ENCODE data around the gene AMMECR1.
A peak's percentile ranks its signal among the peaks of the same experiment; 100 is the strongest.

AMMECR1 gene

DNA sequence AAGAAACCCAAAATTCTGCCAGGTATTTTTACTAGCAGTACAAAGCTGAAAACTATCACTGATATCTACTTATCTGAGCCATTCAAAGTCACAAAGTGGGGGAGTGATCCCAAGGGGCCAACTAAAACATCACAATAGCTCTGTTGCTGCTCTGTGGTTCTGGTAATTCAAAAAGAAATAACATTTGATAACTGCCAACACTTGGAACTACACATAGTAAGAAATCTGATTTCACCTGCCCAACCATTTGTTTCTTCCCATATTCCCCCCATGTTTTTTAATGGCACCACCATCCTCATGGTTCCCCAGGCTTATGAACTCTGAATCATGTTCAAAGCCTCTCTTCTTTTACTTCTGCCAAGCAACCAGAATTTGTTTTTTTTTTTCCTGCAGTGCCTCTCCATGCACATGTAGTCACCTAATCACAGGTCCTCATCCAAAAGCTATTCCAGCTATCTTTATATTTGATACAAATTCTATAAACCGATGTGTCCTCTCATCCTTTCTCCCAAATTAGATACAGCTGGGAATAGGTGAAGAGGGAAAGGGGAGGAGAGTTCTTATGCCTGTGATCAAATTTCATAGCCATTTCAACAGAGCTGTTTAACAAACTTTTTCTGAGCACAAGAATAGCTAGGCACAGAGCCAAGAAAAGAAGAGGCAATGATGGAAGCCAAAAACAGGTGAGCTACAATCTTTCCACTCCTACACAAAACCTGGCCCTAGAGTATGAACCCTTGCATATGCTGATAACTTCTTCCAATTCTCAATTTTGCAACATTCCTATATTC, 7.7 kb downstream of the AMMECR1 start:
- peaks cover 57% of the 10 kb centered on the region for H3K4me1 ChIP-seq (ENCODE audit: insufficient read depth, low read length, poor library complexity, severe bottlenecking)
- H3K27me3 ChIP-seq (ENCODE audit: insufficient read depth, low read length, poor library complexity, severe bottlenecking) = no peaks in the 10 kb centered on the region
- H3K4me2 ChIP-seq (ENCODE audit: low read depth, low read length, poor library complexity, severe bottlenecking) = peak overlapping the region; percentile 93
- H3K36me3 ChIP-seq (ENCODE audit: insufficient read depth, low read length) = no peaks in the 10 kb centered on the region
- H3K79me2 ChIP-seq (ENCODE audit: insufficient read depth, low read length) = peaks cover 83% of the 10 kb centered on the region
- H3K9me2 ChIP-seq (replicated peaks; ENCODE audit: low read depth, low read length) = no peaks in the 10 kb centered on the region
- H3K9me3 ChIP-seq (ENCODE audit: insufficient read depth, low read depth, low read length) = no peaks in the 10 kb centered on the region
- no peaks in the 10 kb centered on the region for H3F3A ChIP-seq (ENCODE audit: low read depth)
- TF ChIP-seq CTCF (conservative IDR thresholded peaks at IDR 0.05; ENCODE audit: low read length) = no peak
- no peak for TF ChIP-seq EZH2phosphoT487 (IDR thresholded peaks at IDR 0.05; ENCODE audit: borderline replicate concordance)
- H2AFZ ChIP-seq (ENCODE audit: low read length) = no peak overlapping the region
- peaks cover 44% of the 10 kb centered on the region for H4K20me1 ChIP-seq (ENCODE audit: insufficient read depth, low read length, poor library complexity, severe bottlenecking)
- no peak overlapping the region for H3K9ac ChIP-seq (ENCODE audit: low read depth, low read length, poor library complexity, severe bottlenecking)
- H3K4me3 ChIP-seq (ENCODE audit: low read length, poor library complexity, severe bottlenecking) = peak overlapping the region; percentile 45

DNA sequence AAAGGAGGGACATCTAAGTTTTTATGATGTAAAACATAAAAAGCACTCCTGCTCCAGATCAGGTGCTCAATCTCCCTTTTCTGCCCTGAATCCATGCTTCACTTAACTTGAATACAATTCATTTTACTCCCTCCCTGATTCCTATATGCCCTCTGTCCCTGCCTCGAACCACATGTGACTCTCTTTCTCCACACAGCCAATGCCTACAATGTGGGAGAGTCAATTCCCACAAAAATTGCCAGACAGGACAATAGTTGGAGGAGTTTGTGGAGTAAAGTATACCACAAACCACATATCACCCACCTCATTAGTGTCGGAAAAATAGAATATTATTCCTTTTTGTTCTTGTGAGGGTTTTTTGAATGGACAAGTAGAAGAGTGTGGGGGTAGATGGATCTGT, 9.7 kb downstream of the AMMECR1 start:
- Histone ChIP-seq H3K4me3 (ENCODE audit: low read length, poor library complexity, severe bottlenecking) (no peak overlapping the region), H3K9ac (ENCODE audit: low read depth, low read length, poor library complexity, severe bottlenecking) (no peak overlapping the region), H4K20me1 (ENCODE audit: insufficient read depth, low read length, poor library complexity, severe bottlenecking) (peaks cover 39% of the 10 kb centered on the region), H3F3A (ENCODE audit: low read depth) (no peaks in the 10 kb centered on the region), H3K9me2 (replicated peaks; ENCODE audit: low read depth, low read length) (no peaks in the 10 kb centered on the region), H3K4me2 (ENCODE audit: low read depth, low read length, poor library complexity, severe bottlenecking) (no peak overlapping the region), H3K79me2 (ENCODE audit: insufficient read depth, low read length) (peaks cover 77% of the 10 kb centered on the region), H2AFZ (ENCODE audit: low read length) (no peak overlapping the region), H3K9me3 (ENCODE audit: insufficient read depth, low read depth, low read length) (no peaks in the 10 kb centered on the region), H3K36me3 (ENCODE audit: insufficient read depth, low read length) (no peaks in the 10 kb centered on the region), H3K27me3 (ENCODE audit: insufficient read depth, low read length, poor library complexity, severe bottlenecking) (no peaks in the 10 kb centered on the region), H3K4me1 (ENCODE audit: insufficient read depth, low read length, poor library complexity, severe bottlenecking) (peaks cover 42% of the 10 kb centered on the region)
- no peak for TF ChIP-seq EZH2phosphoT487 (IDR thresholded peaks at IDR 0.05; ENCODE audit: borderline replicate concordance)
- no peak for TF ChIP-seq CTCF (conservative IDR thresholded peaks at IDR 0.05; ENCODE audit: low read length)

DNA sequence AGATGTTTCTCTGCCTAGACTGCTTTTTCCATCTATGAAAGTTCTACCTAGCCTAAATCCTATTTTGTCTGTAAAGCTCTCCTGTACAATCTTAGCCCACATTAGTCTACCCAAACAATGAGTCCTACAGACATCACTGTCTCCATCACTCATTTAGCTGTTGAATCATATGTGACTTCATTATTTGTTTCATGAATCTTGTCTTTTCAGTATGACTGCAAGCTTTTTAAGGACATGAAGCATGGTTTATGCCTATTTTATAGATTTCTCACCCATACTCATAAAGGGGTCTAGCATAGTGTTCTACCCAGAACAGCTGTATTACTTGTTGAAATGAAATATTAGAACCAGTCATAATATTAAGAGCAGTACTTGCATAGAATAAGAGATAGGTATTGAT, 13.0 kb downstream of the AMMECR1 start:
- no peak overlapping the region for H3K4me3 ChIP-seq (ENCODE audit: low read length, poor library complexity, severe bottlenecking)
- no peaks in the 10 kb centered on the region for H3K9me3 ChIP-seq (ENCODE audit: insufficient read depth, low read depth, low read length)
- no peaks in the 10 kb centered on the region for H3F3A ChIP-seq (ENCODE audit: low read depth)
- H3K4me2 ChIP-seq (ENCODE audit: low read depth, low read length, poor library complexity, severe bottlenecking) = no peak overlapping the region
- H3K9me2 ChIP-seq (replicated peaks; ENCODE audit: low read depth, low read length) = no peaks in the 10 kb centered on the region
- no peak overlapping the region for H3K9ac ChIP-seq (ENCODE audit: low read depth, low read length, poor library complexity, severe bottlenecking)
- no peak overlapping the region for H2AFZ ChIP-seq (ENCODE audit: low read length)
- H3K4me1 ChIP-seq (ENCODE audit: insufficient read depth, low read length, poor library complexity, severe bottlenecking) = peaks cover 16% of the 10 kb centered on the region
- H3K36me3 ChIP-seq (ENCODE audit: insufficient read depth, low read length) = no peaks in the 10 kb centered on the region
- no peaks in the 10 kb centered on the region for H3K27me3 ChIP-seq (ENCODE audit: insufficient read depth, low read length, poor library complexity, severe bottlenecking)
- TF ChIP-seq CTCF (conservative IDR thresholded peaks at IDR 0.05; ENCODE audit: low read length) = no peak
- TF ChIP-seq EZH2phosphoT487 (IDR thresholded peaks at IDR 0.05; ENCODE audit: borderline replicate concordance) = no peak
- H3K79me2 ChIP-seq (ENCODE audit: insufficient read depth, low read length) = peaks cover 69% of the 10 kb centered on the region
- peaks cover 10% of the 10 kb centered on the region for H4K20me1 ChIP-seq (ENCODE audit: insufficient read depth, low read length, poor library complexity, severe bottlenecking)

Data from Loucy (cell line).